Fibroblast of mammary gland (primary cell): Measurements from ENCODE around the gene LHFPL2.
"Not testable (repeated sequence)": the region's sequence is repeated elsewhere in the genome, so short reads cannot be mapped to it uniquely, and the experiment has no call there.

Source experiments
- DNase-seq: peaks from one replicate; pipeline ENCODE4 v3.0.0-alpha.2; 2010; ENCODE audit warnings: low read depth
- H3K4me3 ChIP-seq: 2 replicates; pipeline ENCODE4 v1.5.1; 2011; ENCODE audit warnings: low read depth, mild to moderate bottlenecking, low read length, moderate library complexity; ENCODE audit not compliant: control insufficient read depth
- CTCF ChIP-seq: conservative IDR thresholded peaks from 2 replicates; pipeline ENCODE4 v1.5.1; 2011; ENCODE audit warnings: low read depth, low read length, inconsistent platforms; ENCODE audit not compliant: control insufficient read depth, insufficient read depth

LHFPL2 gene

GRCh38 chr5:78689540-78690252 lies 41.1 kb upstream of the LHFPL2 start:
- TF ChIP-seq CTCF = no peak
- H3K4me3 ChIP-seq = no peak overlapping the region
- no peak for DNase-seq

- not testable (repeated sequence) for H3K4me3 ChIP-seq, DNase-seq
Measured at GRCh38 chr5:78687514-78687913, 38.9 kb upstream of the LHFPL2 start.

GRCh38 chr5:78683905-78684304 lies 35.3 kb upstream of the LHFPL2 start:
- not testable (repeated sequence) for H3K4me3 ChIP-seq, DNase-seq

- no peak overlapping the region for H3K4me3 ChIP-seq
- no peak for DNase-seq
- TF ChIP-seq CTCF = no peak
Measured at GRCh38 chr5:78679905-78680304, 31.3 kb upstream of the LHFPL2 start.

GRCh38 chr5:78677777-78678668 lies 29.5 kb upstream of the LHFPL2 start:
- peak; percentile 99 for DNase-seq
- TF ChIP-seq CTCF = peak; percentile 27

GRCh38 chr5:78675956-78676730 lies 27.6 kb upstream of the LHFPL2 start:
- no peak for TF ChIP-seq CTCF
- H3K4me3 ChIP-seq = no peak overlapping the region
- no peak for DNase-seq

More at GRCh38 chr5:78677777-78678668, 29.5 kb upstream of the LHFPL2 start:
- no peak overlapping the region for H3K4me3 ChIP-seq

GRCh38 chr5:78673827-78674226 lies 25.3 kb upstream of the LHFPL2 start:
- DNase-seq, H3K4me3 ChIP-seq: not testable (repeated sequence)

- DNase-seq = no peak
- H3K4me3 ChIP-seq = no peak overlapping the region
- no peak for TF ChIP-seq CTCF
Measured at GRCh38 chr5:78672154-78672553, 23.6 kb upstream of the LHFPL2 start.
